ENCODE results near the gene HOXD9. TPM values are rescaled to one million over a fixed set of nuclear protein-coding genes. Genes with fewer than 3 reads are reported as not detected.

The HOXD9 gene
- total RNA-seq, 1 experiment from 2014 or later: not detected

GRCh38 chr2:176131848-176132158 is 9.3 kb downstream of the HOXD9 start:
- Mint-ChIP-seq H3K27ac (ENCODE audit: unreplicated experiment) (no peak overlapping the region), H3K4me3 (ENCODE audit: unreplicated experiment) (no peak overlapping the region), H3K9me3 (ENCODE audit: unreplicated experiment) (no peaks in the 10 kb centered on the region), H3K27me3 (ENCODE audit: insufficient read depth, unreplicated experiment) (peaks cover 61% of the 10 kb centered on the region), H3K36me3 (ENCODE audit: insufficient read depth, unreplicated experiment) (no peaks in the 10 kb centered on the region), H3K4me1 (ENCODE audit: low read depth, unreplicated experiment) (peaks cover 36% of the 10 kb centered on the region)
- no peaks in the 10 kb centered on the region for H3K9me3 ChIP-seq
- no peak overlapping the region for H3K4me3 ChIP-seq (ENCODE audit: low read depth, low read length)
- BruUV-seq (replicated peaks): no TSS peak
- intact Hi-C loops (cut with micrococcal nuclease; ENCODE audit: unreplicated experiment): no loop called here
- no peak for DNase-seq
- TF ChIP-seq, protein P1, sequence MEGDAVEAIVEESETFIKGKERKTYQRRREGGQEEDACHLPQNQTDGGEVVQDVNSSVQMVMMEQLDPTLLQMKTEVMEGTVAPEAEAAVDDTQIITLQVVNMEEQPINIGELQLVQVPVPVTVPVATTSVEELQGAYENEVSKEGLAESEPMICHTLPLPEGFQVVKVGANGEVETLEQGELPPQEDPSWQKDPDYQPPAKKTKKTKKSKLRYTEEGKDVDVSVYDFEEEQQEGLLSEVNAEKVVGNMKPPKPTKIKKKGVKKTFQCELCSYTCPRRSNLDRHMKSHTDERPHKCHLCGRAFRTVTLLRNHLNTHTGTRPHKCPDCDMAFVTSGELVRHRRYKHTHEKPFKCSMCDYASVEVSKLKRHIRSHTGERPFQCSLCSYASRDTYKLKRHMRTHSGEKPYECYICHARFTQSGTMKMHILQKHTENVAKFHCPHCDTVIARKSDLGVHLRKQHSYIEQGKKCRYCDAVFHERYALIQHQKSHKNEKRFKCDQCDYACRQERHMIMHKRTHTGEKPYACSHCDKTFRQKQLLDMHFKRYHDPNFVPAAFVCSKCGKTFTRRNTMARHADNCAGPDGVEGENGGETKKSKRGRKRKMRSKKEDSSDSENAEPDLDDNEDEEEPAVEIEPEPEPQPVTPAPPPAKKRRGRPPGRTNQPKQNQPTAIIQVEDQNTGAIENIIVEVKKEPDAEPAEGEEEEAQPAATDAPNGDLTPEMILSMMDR (IDR thresholded peaks at IDR 0.05; ENCODE audit: insufficient read depth in 1 of 2, low read depth in 1 of 2, low read length in 1 of 2, severe bottlenecking in 1 of 2, unreplicated experiment in 1 of 2): no peak
- ChIA-PET CTCF (interaction anchor here (1.3 kb wide), 1 partner anchor 323 kb away, joined by 3 read pairs; no protein-coding TSS in a partner anchor), POLR2A (no interaction called here)
- peaks cover 17% of the 10 kb centered on the region for H3K27me3 ChIP-seq (replicated peaks; ENCODE audit: control insufficient read depth, insufficient read depth, low read length)
- peaks cover 30% of the 10 kb centered on the region for H3K4me1 ChIP-seq
- no peaks in the 10 kb centered on the region for H3K36me3 ChIP-seq (ENCODE audit: control insufficient read depth, insufficient read depth, low read length)

- no TSS peak for BruUV-seq (replicated peaks)
- POLR2A ChIA-PET: no interaction called here
- H3K4me3 ChIP-seq (ENCODE audit: low read depth, low read length): no peak overlapping the region
Observed at GRCh38 chr2:176132205-176133171, 10.0 kb downstream of the HOXD9 start.

GRCh38 chr2:176133389-176133788 is 10.9 kb downstream of the HOXD9 start:
- Histone ChIP-seq H3K9me3 (no peaks in the 10 kb centered on the region), H3K27me3 (replicated peaks; ENCODE audit: control insufficient read depth, insufficient read depth, low read length) (peaks cover 16% of the 10 kb centered on the region), H3K4me3 (ENCODE audit: low read depth, low read length) (no peak overlapping the region), H3K36me3 (ENCODE audit: control insufficient read depth, insufficient read depth, low read length) (no peaks in the 10 kb centered on the region), H3K4me1 (peaks cover 25% of the 10 kb centered on the region)
- no peak for DNase-seq
- TF ChIP-seq, protein P1 (IDR thresholded peaks at IDR 0.05; ENCODE audit: insufficient read depth in 1 of 2, low read depth in 1 of 2, low read length in 1 of 2, severe bottlenecking in 1 of 2, unreplicated experiment in 1 of 2): no peak
- Mint-ChIP-seq H3K4me1 (ENCODE audit: low read depth, unreplicated experiment) (peaks cover 28% of the 10 kb centered on the region), H3K36me3 (ENCODE audit: insufficient read depth, unreplicated experiment) (no peaks in the 10 kb centered on the region), H3K4me3 (ENCODE audit: unreplicated experiment) (no peak overlapping the region), H3K27me3 (ENCODE audit: insufficient read depth, unreplicated experiment) (peaks cover 57% of the 10 kb centered on the region), H3K27ac (ENCODE audit: unreplicated experiment) (no peak overlapping the region), H3K9me3 (ENCODE audit: unreplicated experiment) (no peaks in the 10 kb centered on the region)
- ChIA-PET POLR2A (no interaction called here), CTCF (no interaction called here)
- BruUV-seq (replicated peaks): no TSS peak
- intact Hi-C loops (cut with micrococcal nuclease; ENCODE audit: unreplicated experiment): no loop called here

More at GRCh38 chr2:176132205-176133171, 10.0 kb downstream of the HOXD9 start:
- Mint-ChIP-seq H3K9me3 (ENCODE audit: unreplicated experiment) (no peaks in the 10 kb centered on the region), H3K4me1 (ENCODE audit: low read depth, unreplicated experiment) (peaks cover 36% of the 10 kb centered on the region), H3K27me3 (ENCODE audit: insufficient read depth, unreplicated experiment) (peaks cover 60% of the 10 kb centered on the region), H3K27ac (ENCODE audit: unreplicated experiment) (no peak overlapping the region), H3K4me3 (ENCODE audit: unreplicated experiment) (no peak overlapping the region), H3K36me3 (ENCODE audit: insufficient read depth, unreplicated experiment) (no peaks in the 10 kb centered on the region)
- no peaks in the 10 kb centered on the region for H3K9me3 ChIP-seq
- TF ChIP-seq, protein P1 (IDR thresholded peaks at IDR 0.05; ENCODE audit: insufficient read depth in 1 of 2, low read depth in 1 of 2, low read length in 1 of 2, severe bottlenecking in 1 of 2, unreplicated experiment in 1 of 2): no peak
- CTCF ChIA-PET: interaction anchor here (0.7 to 1.3 kb wide), 2 partner anchors 252 to 322 kb away, joined by 3 read pairs; no protein-coding TSS in a partner anchor
- DNase-seq: no peak
- intact Hi-C loops (cut with micrococcal nuclease; ENCODE audit: unreplicated experiment): no loop called here
- H3K36me3 ChIP-seq (ENCODE audit: control insufficient read depth, insufficient read depth, low read length): no peaks in the 10 kb centered on the region
- H3K27me3 ChIP-seq (replicated peaks; ENCODE audit: control insufficient read depth, insufficient read depth, low read length): peaks cover 17% of the 10 kb centered on the region
- H3K4me1 ChIP-seq: peaks cover 30% of the 10 kb centered on the region

Data from Caco-2 (cell line).